ENCODE results near the gene AKAP10.

Gene AKAP10

DNA sequence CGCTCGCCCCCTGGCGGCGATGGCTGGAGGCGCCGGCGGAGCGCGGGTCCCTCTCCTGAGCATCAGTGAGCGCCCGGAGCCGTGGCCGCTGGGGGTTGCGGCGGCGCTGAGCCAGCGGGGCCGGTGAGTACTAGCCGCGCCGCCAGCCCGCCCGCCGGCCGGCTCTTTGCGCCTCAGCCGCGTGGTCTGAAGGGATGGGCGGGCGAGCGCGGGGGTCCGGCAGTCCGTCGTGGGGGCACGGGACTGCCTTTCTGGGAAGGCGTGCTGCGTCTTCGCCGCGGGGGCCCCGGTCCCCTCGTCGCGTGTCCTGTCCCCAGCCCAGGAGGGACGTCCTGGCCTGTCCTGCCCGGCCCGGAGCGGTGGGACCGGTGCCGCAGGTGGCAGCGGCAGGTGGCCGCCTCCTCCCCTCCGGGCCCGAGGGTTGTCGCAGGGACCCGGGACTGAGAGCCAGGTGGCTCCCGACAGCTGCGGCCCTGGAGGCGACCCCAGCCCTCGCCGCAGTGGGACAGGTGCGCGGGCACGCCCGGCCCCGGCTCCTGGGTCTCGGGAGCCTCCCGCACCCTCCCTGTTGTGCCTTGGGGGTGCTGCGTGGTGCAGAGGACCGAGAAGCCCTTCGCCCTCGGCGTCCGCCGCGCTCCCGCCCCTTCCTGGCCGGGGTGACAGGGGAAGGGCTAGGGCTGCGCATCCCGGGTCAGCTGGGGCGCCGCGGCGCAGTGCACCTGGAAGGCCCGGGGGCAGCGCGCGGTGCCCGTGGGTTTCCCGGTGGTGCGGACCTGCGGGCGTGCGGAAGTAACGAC, 31.9 kb upstream of the AKAP10 start, which contains the start of gene SPECC1 (continued):
- TF ChIP-seq ZFP3 (tag by site-specific recombination; IDR thresholded peaks at IDR 0.05; ENCODE audit: low read depth) = no peak
- peak; percentile 39 for TF ChIP-seq SP3 (tag by site-specific recombination; IDR thresholded peaks at IDR 0.05)
- TF ChIP-seq ZNF37A (tag by site-specific recombination; IDR thresholded peaks at IDR 0.05) = no peak
- TF ChIP-seq ZSCAN30 (tag by site-specific recombination; IDR thresholded peaks at IDR 0.05) = peak; percentile 98
- peak; percentile 19; the same call in 1 of the 2 replicates for TF ChIP-seq ZNF585B (tag by site-specific recombination; IDR thresholded peaks at IDR 0.05)
- TF ChIP-seq, protein P1, sequence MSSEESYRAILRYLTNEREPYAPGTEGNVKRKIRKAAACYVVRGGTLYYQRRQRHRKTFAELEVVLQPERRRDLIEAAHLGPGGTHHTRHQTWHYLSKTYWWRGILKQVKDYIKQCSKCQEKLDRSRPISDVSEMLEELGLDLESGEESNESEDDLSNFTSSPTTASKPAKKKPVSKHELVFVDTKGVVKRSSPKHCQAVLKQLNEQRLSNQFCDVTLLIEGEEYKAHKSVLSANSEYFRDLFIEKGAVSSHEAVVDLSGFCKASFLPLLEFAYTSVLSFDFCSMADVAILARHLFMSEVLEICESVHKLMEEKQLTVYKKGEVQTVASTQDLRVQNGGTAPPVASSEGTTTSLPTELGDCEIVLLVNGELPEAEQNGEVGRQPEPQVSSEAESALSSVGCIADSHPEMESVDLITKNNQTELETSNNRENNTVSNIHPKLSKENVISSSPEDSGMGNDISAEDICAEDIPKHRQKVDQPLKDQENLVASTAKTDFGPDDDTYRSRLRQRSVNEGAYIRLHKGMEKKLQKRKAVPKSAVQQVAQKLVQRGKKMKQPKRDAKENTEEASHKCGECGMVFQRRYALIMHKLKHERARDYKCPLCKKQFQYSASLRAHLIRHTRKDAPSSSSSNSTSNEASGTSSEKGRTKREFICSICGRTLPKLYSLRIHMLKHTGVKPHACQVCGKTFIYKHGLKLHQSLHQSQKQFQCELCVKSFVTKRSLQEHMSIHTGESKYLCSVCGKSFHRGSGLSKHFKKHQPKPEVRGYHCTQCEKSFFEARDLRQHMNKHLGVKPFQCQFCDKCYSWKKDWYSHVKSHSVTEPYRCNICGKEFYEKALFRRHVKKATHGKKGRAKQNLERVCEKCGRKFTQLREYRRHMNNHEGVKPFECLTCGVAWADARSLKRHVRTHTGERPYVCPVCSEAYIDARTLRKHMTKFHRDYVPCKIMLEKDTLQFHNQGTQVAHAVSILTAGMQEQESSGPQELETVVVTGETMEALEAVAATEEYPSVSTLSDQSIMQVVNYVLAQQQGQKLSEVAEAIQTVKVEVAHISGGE (tag by site-specific recombination; conservative IDR thresholded peaks at IDR 0.05; ENCODE audit: low read depth) = peak; percentile 62; the same call in 1 of the 2 replicates
- no peak; the same call in 1 of the 2 replicates for TF ChIP-seq ZNF394 (tag by site-specific recombination; IDR thresholded peaks at IDR 0.05; ENCODE audit: borderline replicate concordance)
- TF ChIP-seq ZNF571 (tag by site-specific recombination; IDR thresholded peaks at IDR 0.05) = no peak
- TF ChIP-seq, protein P2, sequence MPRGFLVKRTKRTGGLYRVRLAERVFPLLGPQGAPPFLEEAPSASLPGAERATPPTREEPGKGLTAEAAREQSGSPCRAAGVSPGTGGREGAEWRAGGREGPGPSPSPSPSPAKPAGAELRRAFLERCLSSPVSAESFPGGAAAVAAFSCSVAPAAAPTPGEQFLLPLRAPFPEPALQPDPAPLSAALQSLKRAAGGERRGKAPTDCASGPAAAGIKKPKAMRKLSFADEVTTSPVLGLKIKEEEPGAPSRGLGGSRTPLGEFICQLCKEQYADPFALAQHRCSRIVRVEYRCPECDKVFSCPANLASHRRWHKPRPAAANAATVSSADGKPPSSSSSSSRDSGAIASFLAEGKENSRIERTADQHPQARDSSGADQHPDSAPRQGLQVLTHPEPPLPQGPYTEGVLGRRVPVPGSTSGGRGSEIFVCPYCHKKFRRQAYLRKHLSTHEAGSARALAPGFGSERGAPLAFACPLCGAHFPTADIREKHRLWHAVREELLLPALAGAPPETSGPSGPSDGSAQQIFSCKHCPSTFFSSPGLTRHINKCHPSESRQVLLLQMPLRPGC (tag by site-specific recombination; IDR thresholded peaks at IDR 0.05) = no peak; the same call in 1 of the 2 replicates
- TF ChIP-seq MYNN (tag by site-specific recombination; IDR thresholded peaks at IDR 0.05; ENCODE audit: borderline replicate concordance) = no peak
- no peak for TF ChIP-seq ZNF624 (tag by site-specific recombination; IDR thresholded peaks at IDR 0.05)
- TF ChIP-seq, protein P3, sequence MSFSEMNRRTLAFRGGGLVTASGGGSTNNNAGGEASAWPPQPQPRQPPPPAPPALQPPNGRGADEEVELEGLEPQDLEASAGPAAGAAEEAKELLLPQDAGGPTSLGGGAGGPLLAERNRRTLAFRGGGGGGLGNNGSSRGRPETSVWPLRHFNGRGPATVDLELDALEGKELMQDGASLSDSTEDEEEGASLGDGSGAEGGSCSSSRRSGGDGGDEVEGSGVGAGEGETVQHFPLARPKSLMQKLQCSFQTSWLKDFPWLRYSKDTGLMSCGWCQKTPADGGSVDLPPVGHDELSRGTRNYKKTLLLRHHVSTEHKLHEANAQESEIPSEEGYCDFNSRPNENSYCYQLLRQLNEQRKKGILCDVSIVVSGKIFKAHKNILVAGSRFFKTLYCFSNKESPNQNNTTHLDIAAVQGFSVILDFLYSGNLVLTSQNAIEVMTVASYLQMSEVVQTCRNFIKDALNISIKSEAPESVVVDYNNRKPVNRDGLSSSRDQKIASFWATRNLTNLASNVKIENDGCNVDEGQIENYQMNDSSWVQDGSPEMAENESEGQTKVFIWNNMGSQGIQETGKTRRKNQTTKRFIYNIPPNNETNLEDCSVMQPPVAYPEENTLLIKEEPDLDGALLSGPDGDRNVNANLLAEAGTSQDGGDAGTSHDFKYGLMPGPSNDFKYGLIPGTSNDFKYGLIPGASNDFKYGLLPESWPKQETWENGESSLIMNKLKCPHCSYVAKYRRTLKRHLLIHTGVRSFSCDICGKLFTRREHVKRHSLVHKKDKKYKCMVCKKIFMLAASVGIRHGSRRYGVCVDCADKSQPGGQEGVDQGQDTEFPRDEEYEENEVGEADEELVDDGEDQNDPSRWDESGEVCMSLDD (tag by site-specific recombination; IDR thresholded peaks at IDR 0.05) = peak; percentile 72; the same call in 1 of the 2 replicates
- no peak; the same call in 1 of the 2 replicates for TF ChIP-seq EGR2 (tag by site-specific recombination; IDR thresholded peaks at IDR 0.05; ENCODE audit: low read depth)
- 0 out of 2 replicates have a peak, but pooled peaks have one; percentile 22 for TF ChIP-seq ZXDB (tag by site-specific recombination; IDR thresholded peaks at IDR 0.05)
- TF ChIP-seq ZNF610 (tag by site-specific recombination; IDR thresholded peaks at IDR 0.05; ENCODE audit: borderline replicate concordance) = no peak; the same call in 1 of the 2 replicates
- no peak for TF ChIP-seq ZNF654 (tag by site-specific recombination; IDR thresholded peaks at IDR 0.05; ENCODE audit: low read depth)
- TF ChIP-seq, protein P4, sequence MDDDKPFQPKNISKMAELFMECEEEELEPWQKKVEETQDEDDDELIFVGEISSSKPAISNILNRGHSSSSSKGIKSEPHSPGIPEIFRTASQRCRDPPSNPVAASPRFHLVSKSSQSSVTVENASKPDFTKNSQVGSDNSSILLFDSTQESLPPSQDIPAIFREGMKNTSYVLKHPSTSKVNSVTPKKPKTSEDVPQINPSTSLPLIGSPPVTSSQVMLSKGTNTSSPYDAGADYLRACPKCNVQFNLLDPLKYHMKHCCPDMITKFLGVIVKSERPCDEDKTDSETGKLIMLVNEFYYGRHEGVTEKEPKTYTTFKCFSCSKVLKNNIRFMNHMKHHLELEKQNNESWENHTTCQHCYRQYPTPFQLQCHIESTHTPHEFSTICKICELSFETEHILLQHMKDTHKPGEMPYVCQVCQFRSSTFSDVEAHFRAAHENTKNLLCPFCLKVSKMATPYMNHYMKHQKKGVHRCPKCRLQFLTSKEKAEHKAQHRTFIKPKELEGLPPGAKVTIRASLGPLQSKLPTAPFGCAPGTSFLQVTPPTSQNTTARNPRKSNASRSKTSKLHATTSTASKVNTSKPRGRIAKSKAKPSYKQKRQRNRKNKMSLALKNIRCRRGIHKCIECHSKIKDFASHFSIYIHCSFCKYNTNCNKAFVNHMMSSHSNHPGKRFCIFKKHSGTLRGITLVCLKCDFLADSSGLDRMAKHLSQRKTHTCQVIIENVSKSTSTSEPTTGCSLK (tag by site-specific recombination; IDR thresholded peaks at IDR 0.05) = no peak
- TF ChIP-seq, protein P5, sequence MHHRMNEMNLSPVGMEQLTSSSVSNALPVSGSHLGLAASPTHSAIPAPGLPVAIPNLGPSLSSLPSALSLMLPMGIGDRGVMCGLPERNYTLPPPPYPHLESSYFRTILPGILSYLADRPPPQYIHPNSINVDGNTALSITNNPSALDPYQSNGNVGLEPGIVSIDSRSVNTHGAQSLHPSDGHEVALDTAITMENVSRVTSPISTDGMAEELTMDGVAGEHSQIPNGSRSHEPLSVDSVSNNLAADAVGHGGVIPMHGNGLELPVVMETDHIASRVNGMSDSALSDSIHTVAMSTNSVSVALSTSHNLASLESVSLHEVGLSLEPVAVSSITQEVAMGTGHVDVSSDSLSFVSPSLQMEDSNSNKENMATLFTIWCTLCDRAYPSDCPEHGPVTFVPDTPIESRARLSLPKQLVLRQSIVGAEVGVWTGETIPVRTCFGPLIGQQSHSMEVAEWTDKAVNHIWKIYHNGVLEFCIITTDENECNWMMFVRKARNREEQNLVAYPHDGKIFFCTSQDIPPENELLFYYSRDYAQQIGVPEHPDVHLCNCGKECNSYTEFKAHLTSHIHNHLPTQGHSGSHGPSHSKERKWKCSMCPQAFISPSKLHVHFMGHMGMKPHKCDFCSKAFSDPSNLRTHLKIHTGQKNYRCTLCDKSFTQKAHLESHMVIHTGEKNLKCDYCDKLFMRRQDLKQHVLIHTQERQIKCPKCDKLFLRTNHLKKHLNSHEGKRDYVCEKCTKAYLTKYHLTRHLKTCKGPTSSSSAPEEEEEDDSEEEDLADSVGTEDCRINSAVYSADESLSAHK (tag by site-specific recombination; IDR thresholded peaks at IDR 0.05) = no peak
- no peak for TF ChIP-seq ZNF19 (tag by site-specific recombination; IDR thresholded peaks at IDR 0.05; ENCODE audit: low read depth)
- TF ChIP-seq, protein P6, sequence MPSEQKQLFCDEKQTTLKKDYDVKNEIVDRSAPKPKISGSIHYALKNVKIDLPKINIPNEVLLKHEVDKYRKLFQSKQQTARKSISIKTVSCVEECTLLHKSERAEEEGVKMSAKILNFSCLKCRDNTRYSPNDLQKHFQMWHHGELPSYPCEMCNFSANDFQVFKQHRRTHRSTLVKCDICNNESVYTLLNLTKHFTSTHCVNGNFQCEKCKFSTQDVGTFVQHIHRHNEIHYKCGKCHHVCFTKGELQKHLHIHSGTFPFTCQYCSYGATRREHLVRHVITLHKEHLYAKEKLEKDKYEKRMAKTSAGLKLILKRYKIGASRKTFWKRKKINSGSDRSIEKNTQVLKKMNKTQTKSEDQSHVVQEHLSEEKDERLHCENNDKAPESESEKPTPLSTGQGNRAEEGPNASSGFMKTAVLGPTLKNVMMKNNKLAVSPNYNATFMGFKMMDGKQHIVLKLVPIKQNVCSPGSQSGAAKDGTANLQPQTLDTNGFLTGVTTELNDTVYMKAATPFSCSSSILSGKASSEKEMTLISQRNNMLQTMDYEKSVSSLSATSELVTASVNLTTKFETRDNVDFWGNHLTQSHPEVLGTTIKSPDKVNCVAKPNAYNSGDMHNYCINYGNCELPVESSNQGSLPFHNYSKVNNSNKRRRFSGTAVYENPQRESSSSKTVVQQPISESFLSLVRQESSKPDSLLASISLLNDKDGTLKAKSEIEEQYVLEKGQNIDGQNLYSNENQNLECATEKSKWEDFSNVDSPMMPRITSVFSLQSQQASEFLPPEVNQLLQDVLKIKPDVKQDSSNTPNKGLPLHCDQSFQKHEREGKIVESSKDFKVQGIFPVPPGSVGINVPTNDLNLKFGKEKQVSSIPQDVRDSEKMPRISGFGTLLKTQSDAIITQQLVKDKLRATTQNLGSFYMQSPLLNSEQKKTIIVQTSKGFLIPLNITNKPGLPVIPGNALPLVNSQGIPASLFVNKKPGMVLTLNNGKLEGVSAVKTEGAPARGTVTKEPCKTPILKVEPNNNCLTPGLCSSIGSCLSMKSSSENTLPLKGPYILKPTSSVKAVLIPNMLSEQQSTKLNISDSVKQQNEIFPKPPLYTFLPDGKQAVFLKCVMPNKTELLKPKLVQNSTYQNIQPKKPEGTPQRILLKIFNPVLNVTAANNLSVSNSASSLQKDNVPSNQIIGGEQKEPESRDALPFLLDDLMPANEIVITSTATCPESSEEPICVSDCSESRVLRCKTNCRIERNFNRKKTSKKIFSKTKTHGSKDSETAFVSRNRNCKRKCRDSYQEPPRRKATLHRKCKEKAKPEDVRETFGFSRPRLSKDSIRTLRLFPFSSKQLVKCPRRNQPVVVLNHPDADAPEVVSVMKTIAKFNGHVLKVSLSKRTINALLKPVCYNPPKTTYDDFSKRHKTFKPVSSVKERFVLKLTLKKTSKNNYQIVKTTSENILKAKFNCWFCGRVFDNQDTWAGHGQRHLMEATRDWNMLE (tag by site-specific recombination; conservative IDR thresholded peaks at IDR 0.05; ENCODE audit: low read depth) = no peak

Measured in HEK293 (cell line).